ENCODE results near the gene LRRTM4.

The LRRTM4 gene

GRCh38 chr2:77479395-77479794 lies 42.8 kb downstream of the LRRTM4 start:
- DNase-seq, result no peak

GRCh38 chr2:77470096-77470495 lies 52.1 kb downstream of the LRRTM4 start:
- DNase-seq, result no peak

GRCh38 chr2:77469106-77469505 lies 53.1 kb downstream of the LRRTM4 start:
- peak in 7 of 51 donors; percentile 5 to 36 (median 12) for DNase-seq

- DNase-seq, result no peak
These were observed 62.3 kb downstream of the LRRTM4 start for GRCh38 chr2:77459840-77460239.

- DNase-seq, result peak in 17 of 51 donors; percentile 7 to 67 (median 33)
These were observed 64.0 kb downstream of the LRRTM4 start for GRCh38 chr2:77458216-77458615.

- DNase-seq, result no peak
These were observed 64.5 kb downstream of the LRRTM4 start for GRCh38 chr2:77457665-77458064.

- DNase-seq, result no peak
These were observed 79.1 kb downstream of the LRRTM4 start for GRCh38 chr2:77443076-77443475.

- DNase-seq, result peak in 2 of 51 donors; percentile 4 to 5
These were observed 87.3 kb downstream of the LRRTM4 start for GRCh38 chr2:77434880-77435279.

GRCh38 chr2:77428946-77429345 lies 93.2 kb downstream of the LRRTM4 start:
- no peak for DNase-seq

GRCh38 chr2:77421971-77422370 lies 100.2 kb downstream of the LRRTM4 start:
- no peak for DNase-seq

- DNase-seq, result no peak
These were observed 103.6 kb downstream of the LRRTM4 start for GRCh38 chr2:77418537-77418936.

- no peak for DNase-seq
These were observed 118.0 kb downstream of the LRRTM4 start for GRCh38 chr2:77404189-77404588.

GRCh38 chr2:77398970-77399600 lies 123.1 kb downstream of the LRRTM4 start:
- DNase-seq, result no peak

GRCh38 chr2:77397763-77398162 lies 124.4 kb downstream of the LRRTM4 start:
- DNase-seq, result no peak

- DNase-seq, result no peak
These were observed 127.2 kb downstream of the LRRTM4 start for GRCh38 chr2:77395011-77395410.

GRCh38 chr2:77391119-77391518 lies 131.1 kb downstream of the LRRTM4 start:
- DNase-seq, result no peak

- DNase-seq, result no peak
These were observed 134.9 kb downstream of the LRRTM4 start for GRCh38 chr2:77387324-77387723.

- DNase-seq, result no peak
These were observed 149.5 kb downstream of the LRRTM4 start for GRCh38 chr2:77372636-77373035.

- no peak for DNase-seq
These were observed 151.7 kb downstream of the LRRTM4 start for GRCh38 chr2:77370511-77370910.

GRCh38 chr2:77363277-77363676 lies 158.9 kb downstream of the LRRTM4 start:
- DNase-seq, result no peak

- no peak for DNase-seq
These were observed 173.4 kb downstream of the LRRTM4 start for GRCh38 chr2:77348821-77349220.

- DNase-seq, result no peak
These were observed 186.2 kb downstream of the LRRTM4 start for GRCh38 chr2:77336013-77336412.

GRCh38 chr2:77328134-77328931 lies 193.8 kb downstream of the LRRTM4 start:
- DNase-seq, result peak in 1 of 51 donors; percentile 10

Measured in hypothalamus (tissue), 51 donors.